IPS DF 6.9 (cell line): ENCODE results near the gene MAGI2.

Experiments used
- DNase-seq: peaks from one replicate; pipeline ENCODE4 v3.0.0-alpha.2; 2013; ENCODE audit warnings: low read depth, low spot score
- H3K27ac ChIP-seq: one replicate; pipeline ENCODE4 v1.5.1; 2013; ENCODE audit warnings: low read length, control low read depth
- H3K27me3 ChIP-seq: 2 replicates; pipeline ENCODE4 v1.6.1; 2013; ENCODE audit warnings: mild to moderate bottlenecking, low read length; ENCODE audit not compliant: control insufficient read depth, insufficient read depth
- H3K36me3 ChIP-seq: 2 replicates; pipeline ENCODE4 v1.6.1; 2013; ENCODE audit warnings: low read length; ENCODE audit not compliant: control insufficient read depth, insufficient read depth
- H3K4me1 ChIP-seq: 2 replicates; pipeline ENCODE4 v1.6.1; 2013; ENCODE audit warnings: low read length; ENCODE audit not compliant: control insufficient read depth, insufficient read depth
- H3K4me3 ChIP-seq: 2 replicates; pipeline ENCODE4 v1.5.1; 2013; ENCODE audit warnings: mild to moderate bottlenecking, low read length
- H3K9me3 ChIP-seq: 2 replicates; pipeline ENCODE4 v1.6.1; 2013; ENCODE audit warnings: low read length, inconsistent platforms; ENCODE audit not compliant: control insufficient read depth, insufficient read depth
- WGBS: extraction: QIAGEN DNeasy Blood & Tissue Kit; methylation state at CpG from one replicate; pipeline ENCODE4 v1.1.7; 2013; ENCODE audit warnings: mixed read lengths, missing lambda C conversion rate; ENCODE audit not compliant: insufficient read length, insufficient coverage; 5-methylcytosine and 5-hydroxymethylcytosine counted together

MAGI2 gene

DNA sequence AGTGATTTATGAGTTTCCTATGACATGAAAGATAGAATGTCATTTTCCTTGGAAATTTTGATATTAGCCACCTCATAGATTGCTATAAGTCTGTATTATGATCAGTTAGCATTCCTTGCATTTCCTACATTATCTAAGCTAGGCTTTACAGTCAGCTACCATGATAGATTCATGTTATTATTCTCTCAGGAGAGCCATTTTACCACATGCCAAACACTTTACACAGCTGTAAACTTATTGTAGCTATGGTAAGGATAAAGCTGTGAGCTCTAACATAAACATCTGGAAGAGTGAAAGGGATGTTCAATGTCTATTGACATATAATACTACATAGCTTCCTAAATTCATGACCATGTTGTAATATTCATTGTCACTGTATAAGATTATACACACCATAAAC, 1046.9 kb downstream of the MAGI2 start:
- no peaks in the 10 kb centered on the region for H3K27me3 ChIP-seq
- DNase-seq: no peak

DNA sequence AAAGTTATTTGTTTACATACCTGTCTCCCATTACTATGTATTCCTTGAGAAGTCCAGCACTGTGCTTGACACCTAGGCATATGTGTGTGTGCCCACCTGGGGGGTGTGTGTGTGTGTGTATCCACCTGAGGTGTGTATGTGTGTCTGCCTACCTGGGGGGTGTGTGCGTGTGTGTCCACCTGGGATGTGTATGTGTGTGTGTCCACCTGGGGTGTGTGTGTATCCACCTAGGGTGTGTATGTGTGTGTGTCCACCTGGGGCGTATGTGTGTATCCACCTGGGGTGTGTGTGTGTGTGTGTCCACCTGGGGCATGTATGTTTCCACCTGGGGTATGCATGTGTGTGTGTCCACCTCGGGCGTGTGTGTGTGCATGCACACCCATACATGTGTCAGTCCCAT, 1051.4 kb downstream of the MAGI2 start:
- no peaks in the 10 kb centered on the region for H3K36me3 ChIP-seq
- no CpG with 5 or more reads among the region's 4 CpGs for WGBS

More for the DNA sequence above, 1046.9 kb downstream of the MAGI2 start:
- H3K4me1 ChIP-seq: peaks cover 3% of the 10 kb centered on the region
- no peaks in the 10 kb centered on the region for H3K36me3 ChIP-seq
- no peak overlapping the region for H3K27ac ChIP-seq
- H3K4me3 ChIP-seq: no peak overlapping the region
- H3K9me3 ChIP-seq: no peaks in the 10 kb centered on the region

GRCh38 chr7:78400038-78400437, 1053.4 kb downstream of the MAGI2 start:
- no peaks in the 10 kb centered on the region for H3K9me3 ChIP-seq
- H3K4me3 ChIP-seq: no peak overlapping the region
- H3K4me1 ChIP-seq: peaks cover 6% of the 10 kb centered on the region
- no peaks in the 10 kb centered on the region for H3K27me3 ChIP-seq
- WGBS: no CpG with 5 or more reads among the region's 2 CpGs
- no peak overlapping the region for H3K27ac ChIP-seq
- H3K36me3 ChIP-seq: no peaks in the 10 kb centered on the region
- no peak for DNase-seq

More for the DNA sequence above, 1051.4 kb downstream of the MAGI2 start:
- Histone ChIP-seq H3K27ac (no peak overlapping the region), H3K4me1 (peaks cover 6% of the 10 kb centered on the region), H3K27me3 (no peaks in the 10 kb centered on the region), H3K4me3 (no peak overlapping the region), H3K9me3 (no peaks in the 10 kb centered on the region)
- DNase-seq: no peak

- H3K4me1 ChIP-seq: peaks cover 6% of the 10 kb centered on the region
- no CpG with 5 or more reads among the region's 4 CpGs for WGBS
- H3K27me3 ChIP-seq: no peaks in the 10 kb centered on the region
- H3K9me3 ChIP-seq: no peaks in the 10 kb centered on the region
- H3K27ac ChIP-seq: no peak overlapping the region
- no peaks in the 10 kb centered on the region for H3K36me3 ChIP-seq
- H3K4me3 ChIP-seq: no peak overlapping the region
- no peak for DNase-seq
Measured at GRCh38 chr7:78399033-78399769, 1054.3 kb downstream of the MAGI2 start.

- peaks cover 6% of the 10 kb centered on the region for H3K4me1 ChIP-seq
- DNase-seq: no peak
- no CpG with 5 or more reads among the region's 2 CpGs for WGBS
- no peak overlapping the region for H3K27ac ChIP-seq
- no peak overlapping the region for H3K4me3 ChIP-seq
- H3K36me3 ChIP-seq: no peaks in the 10 kb centered on the region
- no peaks in the 10 kb centered on the region for H3K27me3 ChIP-seq
- no peaks in the 10 kb centered on the region for H3K9me3 ChIP-seq
Measured at GRCh38 chr7:78398576-78398975, 1054.9 kb downstream of the MAGI2 start.

- Histone ChIP-seq H3K4me1 (peaks cover 6% of the 10 kb centered on the region), H3K36me3 (no peaks in the 10 kb centered on the region), H3K27me3 (no peaks in the 10 kb centered on the region), H3K4me3 (no peak overlapping the region), H3K9me3 (no peaks in the 10 kb centered on the region), H3K27ac (no peak overlapping the region)
- DNase-seq: no peak
- WGBS: no CpG with 5 or more reads among the region's 5 CpGs
Measured at GRCh38 chr7:78398081-78398480, 1055.4 kb downstream of the MAGI2 start.

DNA sequence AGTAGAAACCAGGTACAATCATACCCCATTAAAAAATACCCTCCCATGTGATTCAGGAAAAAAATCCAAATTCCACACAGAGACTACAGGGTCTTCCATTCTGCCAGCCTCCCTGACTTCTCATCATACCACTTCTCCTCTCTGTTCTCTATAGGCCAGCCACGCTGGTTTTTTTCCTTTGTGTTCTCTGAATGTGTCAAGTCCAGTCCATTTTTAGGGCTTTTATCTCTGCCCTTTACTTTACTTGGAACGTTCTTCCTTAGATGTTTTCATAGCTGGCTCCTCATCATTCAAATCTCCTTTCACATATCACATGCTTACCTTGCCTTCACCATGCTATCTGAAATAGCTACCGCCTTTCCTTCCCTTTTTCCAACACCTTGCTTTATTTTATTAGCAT, 1057.3 kb downstream of the MAGI2 start:
- no peak overlapping the region for H3K27ac ChIP-seq
- 100% methylated on average over 1 of the region's 3 CpGs for WGBS
- H3K4me1 ChIP-seq: peaks cover 3% of the 10 kb centered on the region; the same call in 1 of the 2 replicates
- H3K36me3 ChIP-seq: no peaks in the 10 kb centered on the region
- H3K4me3 ChIP-seq: no peak overlapping the region
- H3K27me3 ChIP-seq: no peaks in the 10 kb centered on the region
- H3K9me3 ChIP-seq: no peaks in the 10 kb centered on the region
- DNase-seq: no peak

GRCh38 chr7:78395298-78396036, 1058.0 kb downstream of the MAGI2 start:
- H3K9me3 ChIP-seq: no peaks in the 10 kb centered on the region
- DNase-seq: no peak
- WGBS: no CpG with 5 or more reads among the region's 2 CpGs
- H3K27ac ChIP-seq: no peak overlapping the region
- no peaks in the 10 kb centered on the region for H3K27me3 ChIP-seq
- H3K36me3 ChIP-seq: no peaks in the 10 kb centered on the region
- H3K4me1 ChIP-seq: peaks cover 1% of the 10 kb centered on the region; the same call in 1 of the 2 replicates
- H3K4me3 ChIP-seq: no peak overlapping the region

DNA sequence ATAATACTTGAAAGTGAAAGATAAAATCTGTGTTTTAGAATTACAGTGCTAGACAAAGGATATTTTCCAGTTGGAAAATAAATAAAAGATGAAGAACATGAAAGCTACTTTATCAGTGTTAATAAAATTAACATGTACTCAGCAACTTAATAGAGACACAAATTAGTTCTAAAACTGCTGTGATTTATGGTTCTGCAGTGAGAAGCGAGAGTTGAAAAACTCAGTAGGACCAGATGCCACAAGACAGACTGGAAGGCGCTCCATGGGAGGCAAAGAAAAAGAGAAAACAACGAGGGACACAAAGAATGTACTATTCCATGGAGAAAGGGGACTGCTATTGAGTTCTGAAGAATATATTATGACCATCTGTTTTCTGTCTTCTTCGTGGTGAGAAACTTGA, 1064.4 kb downstream of the MAGI2 start:
- Histone ChIP-seq H3K4me1 (no peaks in the 10 kb centered on the region), H3K4me3 (no peak overlapping the region), H3K27ac (no peak overlapping the region), H3K36me3 (no peaks in the 10 kb centered on the region), H3K9me3 (no peaks in the 10 kb centered on the region), H3K27me3 (no peaks in the 10 kb centered on the region)
- no CpG with 5 or more reads among the region's 4 CpGs for WGBS
- DNase-seq: no peak

- H3K36me3 ChIP-seq: no peaks in the 10 kb centered on the region
- no peak overlapping the region for H3K4me3 ChIP-seq
- WGBS: no CpG with 5 or more reads among the region's 2 CpGs
- no peaks in the 10 kb centered on the region for H3K27me3 ChIP-seq
- no peak for DNase-seq
- no peak overlapping the region for H3K27ac ChIP-seq
- H3K9me3 ChIP-seq: no peaks in the 10 kb centered on the region
- no peaks in the 10 kb centered on the region for H3K4me1 ChIP-seq
Measured at GRCh38 chr7:78386520-78386919, 1066.9 kb downstream of the MAGI2 start.
